22Rv1 (cell line): ENCODE data around the gene SUCO.

Source experiments
- ZFX ChIP-seq: fragments of 450-650 bp; IDR thresholded peaks from 2 replicates; pipeline ENCODE4 v1.6.1; 2017; ENCODE audit warnings: antibody characterized with exemption, borderline replicate concordance
- TF ChIP-seq, protein P1 (sequence below): fragments of 450-650 bp; IDR thresholded peaks from 2 replicates; pipeline ENCODE4 v1.5.1; 2017; ENCODE audit warnings: mild to moderate bottlenecking

DNA sequence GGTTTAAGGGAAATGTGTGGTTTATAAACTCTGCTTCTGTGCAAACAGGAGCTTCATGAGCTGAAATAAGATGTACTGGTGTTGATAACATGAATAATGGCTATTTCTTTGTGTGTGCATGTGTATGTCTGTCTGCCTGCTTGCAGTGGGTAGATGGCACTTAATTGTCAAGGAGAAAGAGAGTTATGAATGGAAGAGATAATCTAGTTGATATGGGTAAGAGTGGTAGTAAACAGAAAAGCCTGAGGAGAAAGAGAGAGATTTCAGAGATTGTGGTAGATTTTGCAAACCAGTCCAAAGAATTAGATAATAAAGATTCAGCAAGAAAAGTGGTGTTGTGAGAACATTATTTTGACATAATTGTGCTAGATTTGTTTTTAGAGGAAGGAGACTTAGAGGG lies 7.7 kb downstream of the SUCO start:
- TF ChIP-seq, protein P1, sequence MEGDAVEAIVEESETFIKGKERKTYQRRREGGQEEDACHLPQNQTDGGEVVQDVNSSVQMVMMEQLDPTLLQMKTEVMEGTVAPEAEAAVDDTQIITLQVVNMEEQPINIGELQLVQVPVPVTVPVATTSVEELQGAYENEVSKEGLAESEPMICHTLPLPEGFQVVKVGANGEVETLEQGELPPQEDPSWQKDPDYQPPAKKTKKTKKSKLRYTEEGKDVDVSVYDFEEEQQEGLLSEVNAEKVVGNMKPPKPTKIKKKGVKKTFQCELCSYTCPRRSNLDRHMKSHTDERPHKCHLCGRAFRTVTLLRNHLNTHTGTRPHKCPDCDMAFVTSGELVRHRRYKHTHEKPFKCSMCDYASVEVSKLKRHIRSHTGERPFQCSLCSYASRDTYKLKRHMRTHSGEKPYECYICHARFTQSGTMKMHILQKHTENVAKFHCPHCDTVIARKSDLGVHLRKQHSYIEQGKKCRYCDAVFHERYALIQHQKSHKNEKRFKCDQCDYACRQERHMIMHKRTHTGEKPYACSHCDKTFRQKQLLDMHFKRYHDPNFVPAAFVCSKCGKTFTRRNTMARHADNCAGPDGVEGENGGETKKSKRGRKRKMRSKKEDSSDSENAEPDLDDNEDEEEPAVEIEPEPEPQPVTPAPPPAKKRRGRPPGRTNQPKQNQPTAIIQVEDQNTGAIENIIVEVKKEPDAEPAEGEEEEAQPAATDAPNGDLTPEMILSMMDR, result no peak
- TF ChIP-seq ZFX, result no peak
